Muscle of arm (tissue), 12 donors: ENCODE data around the gene SCO2. TPM values are rescaled to one million over a fixed set of nuclear protein-coding genes. Genes with fewer than 3 reads are reported as not detected.
A peak's percentile ranks its signal among the peaks of the same experiment; 100 is the strongest.

ENCODE experiments used
- DNase-seq: peaks from one replicate; pipeline ENCODE4 v3.0.0-alpha.2; 2013
- polyA plus RNA-seq, 12 donors: library from polyadenylated mRNA; unstranded; fragments of 120-200 nt; gene quantifications; one replicate each; pipeline ENCODE4 v1.2.1, GENCODE V29; 2013; ENCODE audit not compliant: insufficient read length in 12 of 12

The SCO2 gene
- polyA plus RNA-seq, 12 donors = 0.28 to 4.3 (median 2.0) TPM; not detected in 4

DNA sequence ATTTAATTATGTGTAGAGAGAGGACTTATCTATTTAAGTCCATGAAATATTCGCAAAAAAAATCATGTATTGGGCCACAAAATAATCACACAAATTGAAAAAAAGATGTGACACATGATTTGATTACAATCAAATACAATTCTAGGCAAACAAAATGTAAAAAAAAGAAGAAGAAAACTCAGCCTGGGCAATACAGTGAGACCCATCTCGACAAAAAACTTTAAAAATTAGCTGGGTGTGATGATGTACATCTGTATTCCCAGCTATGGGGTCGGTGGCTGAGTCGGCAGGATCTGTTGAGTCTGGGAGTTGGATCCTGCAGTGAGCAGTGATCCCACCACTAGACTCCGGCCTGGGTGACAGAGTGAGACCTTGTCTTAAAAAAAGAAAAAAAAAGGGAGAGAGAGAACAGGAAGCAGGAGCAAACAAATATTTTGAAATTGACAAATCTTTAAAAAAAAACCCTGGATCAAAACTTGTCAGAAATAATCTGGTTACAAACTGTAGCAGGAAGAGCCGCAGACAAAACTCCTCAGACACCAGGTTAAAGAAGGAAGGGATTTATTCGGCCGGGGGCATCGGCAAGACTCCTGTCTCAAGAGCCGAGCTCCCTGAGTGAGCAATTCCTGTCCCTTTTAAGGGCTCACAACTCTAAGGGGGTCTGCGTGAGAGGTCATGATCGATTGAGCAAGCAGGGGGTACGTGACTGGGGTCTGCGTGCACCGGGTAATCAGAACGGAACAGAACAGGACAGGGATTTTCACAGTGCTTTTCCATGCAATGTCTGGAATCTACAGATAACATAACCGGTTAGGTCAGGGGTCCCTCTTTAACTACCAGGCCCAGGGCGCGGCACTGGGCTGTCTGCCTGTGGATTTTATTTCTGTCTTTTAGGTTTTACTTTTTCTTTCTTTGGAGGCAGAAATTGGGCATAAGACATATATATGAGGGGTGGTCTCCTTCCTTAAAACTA, 7.7 kb upstream of the SCO2 start:
- no peak for DNase-seq

DNA sequence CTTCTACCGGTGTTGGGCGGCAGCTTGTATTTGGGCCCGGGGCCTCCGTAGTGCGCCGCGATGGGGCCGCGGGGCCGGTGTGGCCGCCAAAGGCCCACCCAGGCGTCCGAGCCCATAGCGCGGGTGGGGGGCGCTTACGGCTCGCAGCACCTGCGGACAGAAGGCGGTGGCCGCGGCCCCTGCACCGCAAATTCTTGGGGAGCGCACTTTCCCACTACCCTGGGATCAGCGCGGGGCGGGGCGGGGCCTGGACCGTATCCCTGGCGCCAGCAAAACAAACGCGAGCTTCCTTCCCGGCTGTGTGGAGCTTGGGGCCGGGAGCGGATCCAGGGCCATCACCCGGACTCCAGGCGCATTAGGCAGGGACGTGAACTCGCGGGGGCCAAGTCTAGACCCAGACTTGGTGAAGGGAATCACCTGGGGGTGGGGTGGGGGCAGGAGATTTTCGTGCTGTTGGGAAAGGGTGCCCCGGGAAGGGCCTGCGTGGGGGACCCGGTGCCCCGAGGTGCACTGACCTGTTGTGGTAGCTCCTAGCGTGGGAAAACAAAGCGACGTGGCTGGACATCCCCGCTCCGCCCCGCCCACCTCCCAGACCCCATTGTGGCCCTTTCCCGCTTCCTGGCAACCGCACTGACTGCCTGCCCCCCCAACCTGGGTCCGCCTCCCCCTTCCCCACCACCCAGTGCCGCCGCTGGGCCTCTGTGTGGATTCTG, 6.7 kb upstream of the SCO2 start:
- no peak for DNase-seq

DNA sequence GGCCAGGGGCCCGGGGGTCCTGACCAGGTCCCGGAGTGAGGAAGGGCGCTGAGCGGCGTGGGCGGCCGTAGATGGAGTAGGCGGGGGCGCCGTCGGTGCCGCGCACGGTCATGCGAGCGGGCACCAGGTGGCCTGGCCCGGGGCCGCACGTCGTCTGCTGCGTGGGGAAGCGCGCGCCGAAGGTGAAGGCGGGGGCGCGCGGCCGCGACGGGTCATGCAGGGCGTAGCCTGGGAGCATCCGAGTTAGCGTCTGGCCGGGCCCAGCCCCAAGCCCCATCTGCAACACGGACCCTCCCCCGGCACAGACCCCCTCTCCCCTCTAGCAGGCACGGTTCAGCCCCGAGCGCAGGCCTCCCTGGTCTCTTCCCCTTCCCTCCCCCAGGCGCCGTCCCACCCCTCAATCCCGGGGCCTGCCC, 6.2 kb upstream of the SCO2 start:
- DNase-seq = no peak

DNA sequence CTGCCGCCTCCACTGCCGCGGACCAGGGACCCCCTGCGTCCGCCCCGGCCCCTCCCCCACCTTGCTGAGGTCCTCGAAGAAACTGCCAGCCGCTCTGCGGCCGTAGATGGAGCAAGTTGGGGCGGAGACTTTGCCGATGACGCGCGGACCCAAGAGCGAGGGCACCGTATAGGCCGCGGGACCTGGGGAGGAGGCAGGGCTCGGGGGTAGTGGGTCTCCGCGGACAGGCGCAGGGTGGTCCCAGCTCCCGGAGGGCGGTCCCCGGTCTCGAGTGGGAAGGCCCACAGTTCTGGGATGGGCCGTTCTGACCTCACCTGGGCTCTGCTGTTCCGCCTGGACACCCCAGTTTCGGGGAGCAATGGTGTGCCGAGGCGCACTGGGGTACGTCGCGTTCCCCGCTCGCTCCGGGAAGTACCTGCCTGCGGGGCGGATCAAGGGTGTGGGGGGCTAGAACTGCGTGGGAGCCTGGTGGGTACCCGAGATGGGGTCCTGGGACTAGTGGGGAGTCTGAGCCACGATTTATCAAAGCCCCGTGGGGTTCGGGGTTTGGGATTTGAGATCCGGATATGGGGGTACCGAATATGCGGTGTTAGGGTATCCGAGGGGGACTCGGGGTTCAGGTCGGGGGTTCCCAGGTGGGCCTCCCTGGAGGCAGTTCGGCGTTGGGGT, 5.6 kb upstream of the SCO2 start:
- no peak for DNase-seq

DNA sequence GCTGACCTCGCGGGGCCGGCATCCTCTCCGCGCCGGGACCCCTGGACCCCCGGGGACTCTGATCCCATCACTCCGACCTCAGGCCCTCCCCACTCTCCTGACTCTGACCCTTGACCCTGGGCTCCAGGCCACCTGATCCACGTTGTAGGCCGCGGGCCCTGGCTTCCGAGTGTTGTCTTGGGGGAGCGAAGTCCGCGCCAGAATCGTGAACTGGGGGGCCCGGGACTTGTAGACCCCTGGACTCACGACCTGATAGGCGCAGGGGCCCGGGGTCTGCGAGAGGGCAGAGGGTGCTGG, 5.1 kb upstream of the SCO2 start:
- no peak for DNase-seq

DNA sequence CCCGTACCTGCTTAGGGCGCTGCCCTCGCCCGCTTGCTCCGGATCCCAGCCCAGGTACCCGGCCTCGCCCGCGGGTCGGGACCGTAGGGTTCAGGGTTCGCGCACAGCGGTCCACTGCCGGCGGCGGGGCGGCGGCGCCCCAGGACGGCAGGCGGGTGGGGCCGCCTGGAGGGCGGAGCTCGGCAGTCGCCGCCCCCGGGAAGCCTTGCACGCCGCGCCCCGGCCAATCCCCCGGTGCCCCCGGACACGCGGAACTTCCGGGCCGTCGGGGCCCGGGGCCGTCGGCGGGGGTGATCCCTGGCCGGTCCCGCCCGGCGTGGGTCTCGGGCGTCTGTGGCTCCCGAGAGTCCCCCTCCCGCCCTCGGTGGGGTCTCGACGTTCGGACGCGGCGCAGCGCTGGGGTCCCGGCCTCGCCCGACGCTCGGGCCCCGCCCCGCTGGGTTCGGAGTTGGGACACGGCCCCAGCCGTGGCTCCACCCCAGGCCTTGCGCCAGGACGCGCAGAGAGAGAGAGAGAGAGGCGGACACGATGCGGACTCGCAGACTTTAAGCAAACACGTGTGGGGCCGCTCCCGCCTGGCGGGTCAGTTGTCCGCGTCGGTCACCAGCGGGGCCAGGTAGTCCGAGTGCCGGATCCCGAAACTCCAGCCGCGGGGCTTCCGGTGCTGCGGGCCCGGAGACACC, 4.6 kb upstream of the SCO2 start, which contains the start of gene TYMP:
Gene TYMP (minus strand): TSS at position 116 of the 683 bp plus-strand sequence. CDS start 303 bp downstream, outside the sequence.
- no peak for DNase-seq

DNA sequence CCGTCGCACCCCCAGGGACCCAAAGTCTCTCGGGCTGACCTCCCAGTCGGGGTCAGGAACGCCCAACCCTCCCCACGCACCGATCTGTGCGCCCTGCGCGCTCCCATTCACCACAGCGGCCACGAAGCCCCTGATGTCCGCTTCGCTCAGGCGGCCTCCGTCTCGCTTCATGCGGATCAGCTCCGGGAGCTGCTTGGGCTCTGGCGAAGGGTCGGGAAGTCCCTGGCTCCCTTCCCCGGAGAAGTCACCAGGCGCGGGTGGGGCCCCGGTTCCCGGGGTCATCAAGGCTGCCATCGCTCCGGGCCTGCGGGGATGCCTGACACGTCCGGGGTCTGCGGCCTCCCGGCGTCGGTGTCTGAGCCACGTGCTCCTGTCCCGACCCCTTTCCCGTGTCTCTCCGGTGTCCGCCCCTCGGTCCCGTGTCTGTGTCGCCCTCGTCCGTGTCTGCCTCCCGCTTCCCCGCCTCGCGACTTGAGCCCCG, 4.1 kb upstream of the SCO2 start:
- no peak for DNase-seq

DNA sequence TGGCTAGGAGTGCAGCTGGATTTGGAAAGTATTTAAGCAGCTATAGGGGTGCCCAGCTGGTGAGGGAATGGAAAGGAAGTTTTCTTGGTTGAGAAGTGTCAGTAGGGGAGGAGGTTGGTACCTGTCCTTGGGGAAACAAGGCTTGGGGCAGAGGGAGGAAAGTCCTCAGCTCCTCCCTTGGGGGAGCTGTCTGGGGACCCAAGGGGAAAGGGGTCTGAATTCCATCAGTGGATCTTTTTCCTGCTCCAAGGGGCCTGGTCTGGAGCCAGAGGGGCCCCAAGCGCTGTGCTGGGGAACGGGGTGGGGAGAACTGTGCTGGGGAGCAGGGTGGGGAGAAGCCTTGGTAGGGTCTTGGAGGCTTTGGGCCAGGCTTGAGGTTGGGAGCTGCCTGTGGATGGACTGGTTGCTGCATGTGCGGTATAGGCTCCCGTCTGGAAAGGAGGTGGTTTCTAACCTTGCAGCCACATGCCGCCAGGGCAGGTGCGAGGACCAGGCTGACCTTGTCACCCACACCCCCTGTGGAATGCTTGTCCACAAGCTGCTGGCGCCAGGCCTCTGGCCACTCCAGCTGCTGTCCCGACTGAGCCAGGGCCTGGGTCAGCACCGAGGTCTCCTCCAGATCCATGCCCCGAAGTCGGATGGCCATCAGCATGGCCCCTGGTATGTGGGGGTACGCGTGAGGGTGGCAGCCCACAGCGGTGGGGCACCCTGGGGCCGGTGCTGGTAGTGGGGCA, 3.5 kb upstream of the SCO2 start:
- DNase-seq = no peak

DNA sequence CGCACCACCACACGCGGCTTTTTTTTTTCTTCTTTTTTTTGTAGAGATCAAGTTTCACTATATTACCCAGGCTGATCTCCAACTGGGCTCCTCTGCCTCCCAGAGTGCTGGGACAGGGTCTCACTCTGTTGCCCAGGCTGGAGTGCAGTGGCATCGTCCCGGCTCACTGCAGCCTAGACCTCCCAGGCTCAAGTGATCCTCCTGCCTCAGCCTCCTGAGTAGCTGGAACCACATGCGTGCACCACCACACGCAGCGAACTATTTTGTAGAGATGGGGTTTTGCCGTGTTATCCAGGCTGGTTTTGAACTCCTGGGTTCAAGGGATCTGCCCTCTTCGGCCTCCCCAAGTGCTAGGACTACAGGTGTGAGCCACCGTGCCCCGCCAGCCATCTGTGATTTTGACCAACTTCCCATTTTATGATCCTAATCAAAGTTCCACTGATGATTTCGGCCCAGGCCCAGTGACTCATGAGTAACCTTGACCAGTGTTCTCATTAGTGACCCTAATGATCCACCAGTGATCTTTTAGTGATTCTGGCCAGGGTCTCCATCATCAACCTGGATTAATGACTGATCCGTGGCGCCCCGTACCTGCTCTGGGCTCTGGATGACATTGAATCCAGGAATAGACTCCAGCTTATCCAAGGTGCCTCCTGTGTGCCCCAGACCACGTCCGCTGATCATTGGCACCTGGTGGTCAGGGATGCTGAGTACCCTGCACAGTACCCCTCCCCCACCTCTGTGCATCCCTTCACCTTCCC, 2.7 kb upstream of the SCO2 start:
- DNase-seq = no peak

DNA sequence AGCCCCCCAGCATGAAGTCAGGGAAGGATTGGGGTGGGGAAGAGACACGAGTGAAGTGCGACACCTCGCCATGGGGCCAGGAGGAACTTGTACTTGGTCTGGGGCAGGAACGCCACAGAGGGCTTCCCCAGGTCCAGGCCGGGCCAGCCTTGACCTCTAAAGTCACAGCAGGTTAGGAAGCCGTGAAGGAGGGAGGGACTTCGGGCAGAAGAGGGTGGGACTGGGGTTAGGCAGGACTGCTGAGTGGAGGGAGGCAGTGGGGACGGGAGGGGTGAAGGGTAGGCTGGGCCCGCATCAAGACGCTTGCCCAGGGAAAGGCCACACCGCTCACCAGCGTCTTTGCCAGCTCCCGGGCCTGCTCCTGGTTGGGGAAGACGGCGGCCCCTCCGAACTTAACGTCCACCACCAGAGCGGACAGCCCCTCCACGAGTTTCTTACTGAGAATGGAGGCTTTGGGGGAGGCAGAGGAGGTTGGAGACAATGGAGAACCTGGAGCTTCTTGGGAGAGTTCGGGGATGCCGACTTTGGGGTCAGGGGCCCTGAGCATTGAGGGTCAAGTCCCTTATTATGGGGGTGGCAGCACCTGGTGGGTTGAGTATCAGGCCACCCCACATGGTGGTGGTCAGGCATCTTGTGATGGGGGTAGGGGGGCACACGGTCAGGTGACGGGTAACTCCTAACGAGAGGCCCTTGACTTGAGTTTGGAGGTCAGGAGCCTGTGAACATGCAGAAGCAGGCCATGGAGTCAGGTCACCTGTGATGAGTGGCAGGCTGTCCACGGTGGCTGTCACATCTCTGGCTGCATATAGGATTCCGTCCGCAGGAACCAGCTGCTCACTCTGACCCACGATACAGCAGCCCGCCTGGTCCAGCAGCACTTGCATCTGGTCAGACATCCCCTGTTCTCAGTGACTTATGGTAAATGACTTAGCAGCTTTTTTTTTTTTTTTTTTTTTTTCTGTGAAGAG, 1.7 kb upstream of the SCO2 start:
- DNase-seq = no peak

DNA sequence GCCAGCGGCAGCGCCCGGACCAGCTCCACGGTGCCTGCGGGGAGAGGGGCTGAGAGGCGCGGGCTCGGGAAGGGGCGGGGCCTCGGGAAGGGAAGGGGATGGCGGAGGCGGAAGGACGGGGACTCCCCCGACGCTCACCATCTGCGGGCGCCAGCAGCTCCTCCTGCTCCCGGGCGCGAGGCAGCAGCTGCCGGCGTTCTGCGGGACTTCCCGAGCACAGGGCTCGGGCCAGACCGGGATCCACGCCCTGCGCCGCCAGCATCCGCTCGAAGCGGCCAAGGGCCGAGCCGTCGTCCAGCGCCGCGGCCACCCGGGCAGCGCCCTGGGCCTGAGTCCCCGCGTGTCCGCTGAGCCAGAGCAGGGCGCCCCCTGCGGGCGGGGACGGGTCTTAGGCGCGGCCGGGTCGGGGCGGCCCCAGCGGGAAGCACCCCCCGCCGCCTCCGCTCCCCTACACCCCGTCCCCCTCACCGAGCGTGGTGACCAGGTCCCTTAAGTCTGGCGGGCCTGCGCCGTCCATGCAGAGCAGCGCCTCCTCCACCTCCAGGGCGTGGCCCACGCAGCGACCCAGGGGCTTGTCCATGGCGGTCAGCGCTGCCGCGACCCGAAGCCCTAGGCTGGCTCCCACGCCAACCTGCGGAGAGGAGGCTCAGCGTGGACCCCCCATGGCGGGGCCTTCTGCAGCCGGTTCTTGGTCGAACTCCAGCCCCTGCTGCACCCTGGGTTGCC, 873 bp upstream of the SCO2 start:
- DNase-seq = peak; percentile 78

DNA sequence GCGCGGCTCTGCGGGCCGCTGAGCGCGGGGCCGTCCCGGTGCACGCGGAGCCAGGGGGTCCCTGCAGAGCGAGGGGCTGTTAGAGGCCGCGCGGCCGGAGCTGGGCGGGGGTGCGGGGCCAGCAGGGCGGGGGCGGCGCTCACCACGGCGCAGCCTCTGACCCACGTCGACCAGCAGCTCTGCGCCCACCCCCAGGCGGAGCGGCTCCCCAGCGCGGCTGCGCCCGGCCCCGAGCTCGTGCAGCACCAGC, 385 bp upstream of the SCO2 start:
- DNase-seq = no peak

DNA sequence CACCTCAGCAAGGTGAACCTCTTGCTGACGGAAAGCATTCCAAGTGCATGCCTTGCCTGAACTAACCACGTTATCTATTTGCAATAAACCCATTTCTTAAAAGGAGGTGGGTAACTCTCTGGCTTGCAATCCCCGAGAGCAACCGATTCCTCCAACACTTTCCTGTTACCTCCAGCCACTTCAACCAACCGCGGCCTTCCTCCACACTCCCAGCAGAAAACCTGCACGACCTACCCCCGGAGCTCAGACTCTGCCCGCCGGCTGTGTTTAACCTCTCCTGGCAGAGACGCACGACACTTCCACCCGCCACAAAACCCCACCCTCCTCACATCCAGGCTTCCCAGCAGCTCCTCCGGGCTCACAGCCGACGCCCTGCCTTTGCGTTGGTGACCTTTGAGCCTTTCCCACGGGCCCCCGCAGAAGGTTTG, 708 bp downstream of the SCO2 start:
- DNase-seq = no peak

DNA sequence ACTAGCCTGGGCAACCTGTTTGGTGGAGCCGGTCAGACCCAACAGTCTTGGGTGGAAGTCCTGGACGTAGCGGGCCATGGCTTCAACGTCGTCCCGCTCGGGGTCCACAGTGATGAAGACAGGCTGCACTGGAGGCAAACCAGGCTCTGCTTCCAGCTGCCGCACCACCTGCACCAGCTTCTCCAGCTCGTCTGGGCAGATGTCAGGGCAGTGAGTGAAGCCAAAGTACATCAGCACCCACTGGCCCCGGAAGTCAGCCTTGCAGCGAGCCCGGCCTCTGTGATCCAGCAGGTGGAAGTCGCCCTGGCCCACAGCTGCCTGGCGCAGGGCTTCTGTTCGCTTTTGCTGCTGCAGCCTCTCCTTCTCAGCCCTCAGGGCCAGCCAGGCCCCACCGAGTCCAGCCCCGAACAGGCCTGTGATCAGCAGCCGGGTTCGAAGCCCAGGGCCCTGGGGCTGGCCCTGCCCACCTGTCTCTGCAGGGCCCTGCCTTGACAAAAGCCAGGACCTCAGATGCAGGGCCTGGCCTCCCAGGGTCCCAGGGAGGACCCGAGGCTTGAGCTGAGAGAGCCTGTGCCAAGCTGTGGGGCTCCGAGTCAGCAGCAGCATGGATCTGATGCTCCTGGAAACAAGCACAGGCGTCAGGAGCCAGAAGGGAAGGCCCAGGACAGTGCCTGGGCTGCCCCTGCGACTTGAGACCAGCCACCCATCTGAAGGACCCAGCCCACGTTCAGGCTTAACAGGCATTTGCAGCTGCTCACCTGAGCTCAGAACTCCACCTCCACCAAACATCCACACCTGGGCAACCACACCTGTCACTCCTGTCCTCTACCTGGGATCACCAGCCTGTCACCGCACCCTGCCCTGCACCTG, 1.4 kb downstream of the SCO2 start:
- DNase-seq = no peak

DNA sequence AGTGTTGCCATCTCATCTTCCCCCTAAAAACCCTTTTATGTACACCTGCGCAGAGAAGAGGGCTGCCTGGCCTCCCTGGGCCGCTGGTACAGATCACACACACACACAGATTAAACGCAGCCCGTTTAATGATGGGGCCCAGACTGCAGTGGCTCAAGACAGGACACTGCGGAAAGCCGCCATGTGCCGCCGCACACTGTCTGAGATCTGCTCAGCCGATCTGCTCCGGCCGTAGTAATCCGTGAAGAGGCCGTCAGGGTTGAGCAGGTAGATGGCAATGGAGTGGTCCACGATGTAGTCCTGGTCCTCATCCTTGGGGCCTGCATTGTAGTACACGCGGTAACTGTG, 2.0 kb downstream of the SCO2 start:
- DNase-seq = no peak

DNA sequence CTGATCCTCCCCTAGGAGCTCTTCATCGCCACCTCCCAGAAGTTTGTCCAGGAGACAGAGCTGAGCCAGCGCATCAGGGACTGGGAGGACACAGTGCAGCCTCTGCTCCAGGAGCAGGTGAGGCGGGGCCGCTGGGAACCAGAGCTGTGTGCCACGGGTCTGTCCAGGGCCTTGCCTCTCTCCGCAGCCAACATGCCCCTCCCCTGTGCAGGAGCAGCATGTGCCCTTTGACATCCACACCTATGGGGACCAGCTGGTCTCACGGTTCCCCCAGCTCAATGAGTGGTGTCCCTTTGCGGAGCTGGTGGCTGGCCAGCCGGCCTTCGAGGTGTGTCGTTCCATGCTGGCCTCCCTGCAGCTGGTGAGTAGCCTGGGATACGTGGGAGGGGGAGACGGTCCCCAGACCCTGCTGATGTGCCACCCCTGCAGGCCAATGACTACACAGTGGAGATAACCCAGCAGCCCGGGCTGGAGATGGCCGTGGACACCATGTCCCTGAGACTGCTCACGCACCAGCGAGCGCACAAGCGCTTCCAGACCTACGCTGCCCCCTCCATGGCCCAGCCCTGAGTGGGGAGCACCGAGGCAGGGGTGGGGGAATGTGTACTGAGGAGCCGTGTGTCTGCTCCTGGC, 2.5 kb downstream of the SCO2 start:
- DNase-seq = no peak

DNA sequence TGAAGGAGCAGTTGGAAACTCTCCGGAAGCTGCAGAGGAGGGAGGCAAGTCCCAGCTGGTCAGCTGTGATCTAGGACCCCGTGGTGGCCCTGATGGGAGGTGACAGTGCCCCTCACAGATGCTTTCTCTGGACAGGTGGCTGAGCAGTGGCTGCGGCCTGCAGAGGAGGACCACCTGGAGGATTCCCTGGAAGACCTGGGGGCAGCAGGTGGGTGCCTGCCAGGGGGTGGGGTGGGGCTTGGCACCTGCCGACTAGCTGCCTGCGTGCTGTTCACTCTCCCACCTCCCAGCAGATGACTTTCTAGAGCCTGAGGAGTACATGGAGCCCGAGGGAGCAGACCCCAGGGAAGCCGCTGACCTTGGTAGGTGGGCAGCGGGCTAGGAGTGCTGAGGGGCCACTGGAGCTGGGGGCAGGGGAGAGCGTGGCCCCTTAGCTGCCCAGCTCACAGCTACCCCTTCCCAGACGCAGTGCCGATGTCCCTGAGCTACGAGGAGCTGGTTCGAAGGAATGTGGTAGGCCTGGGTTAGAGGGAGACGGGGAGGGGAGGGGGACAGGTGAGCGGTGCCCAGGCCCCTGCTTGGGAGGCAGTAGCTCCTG, 3.1 kb downstream of the SCO2 start:
- no peak for DNase-seq
